Measurements from ENCODE around the gene C10orf143.

- TF ChIP-seq EP300 (IDR thresholded peaks at IDR 0.05), result no peak
- TF ChIP-seq, protein P1, sequence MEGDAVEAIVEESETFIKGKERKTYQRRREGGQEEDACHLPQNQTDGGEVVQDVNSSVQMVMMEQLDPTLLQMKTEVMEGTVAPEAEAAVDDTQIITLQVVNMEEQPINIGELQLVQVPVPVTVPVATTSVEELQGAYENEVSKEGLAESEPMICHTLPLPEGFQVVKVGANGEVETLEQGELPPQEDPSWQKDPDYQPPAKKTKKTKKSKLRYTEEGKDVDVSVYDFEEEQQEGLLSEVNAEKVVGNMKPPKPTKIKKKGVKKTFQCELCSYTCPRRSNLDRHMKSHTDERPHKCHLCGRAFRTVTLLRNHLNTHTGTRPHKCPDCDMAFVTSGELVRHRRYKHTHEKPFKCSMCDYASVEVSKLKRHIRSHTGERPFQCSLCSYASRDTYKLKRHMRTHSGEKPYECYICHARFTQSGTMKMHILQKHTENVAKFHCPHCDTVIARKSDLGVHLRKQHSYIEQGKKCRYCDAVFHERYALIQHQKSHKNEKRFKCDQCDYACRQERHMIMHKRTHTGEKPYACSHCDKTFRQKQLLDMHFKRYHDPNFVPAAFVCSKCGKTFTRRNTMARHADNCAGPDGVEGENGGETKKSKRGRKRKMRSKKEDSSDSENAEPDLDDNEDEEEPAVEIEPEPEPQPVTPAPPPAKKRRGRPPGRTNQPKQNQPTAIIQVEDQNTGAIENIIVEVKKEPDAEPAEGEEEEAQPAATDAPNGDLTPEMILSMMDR (IDR thresholded peaks at IDR 0.05), result no peak
These were observed 83.8 kb downstream of the C10orf143 start for GRCh38 chr10:130026670-130027456.

Data from stomach (tissue), 4 donors.